Measurements from ENCODE around the gene DNAJB6. TPM values are rescaled to one million over a fixed set of nuclear protein-coding genes. Genes with fewer than 3 reads are reported as not detected.
A peak's percentile ranks its signal among the peaks of the same experiment; 100 is the strongest.

Gene DNAJB6
- polyA plus RNA-seq, 3 donors: 66.6 to 117 (median 116) TPM

DNA sequence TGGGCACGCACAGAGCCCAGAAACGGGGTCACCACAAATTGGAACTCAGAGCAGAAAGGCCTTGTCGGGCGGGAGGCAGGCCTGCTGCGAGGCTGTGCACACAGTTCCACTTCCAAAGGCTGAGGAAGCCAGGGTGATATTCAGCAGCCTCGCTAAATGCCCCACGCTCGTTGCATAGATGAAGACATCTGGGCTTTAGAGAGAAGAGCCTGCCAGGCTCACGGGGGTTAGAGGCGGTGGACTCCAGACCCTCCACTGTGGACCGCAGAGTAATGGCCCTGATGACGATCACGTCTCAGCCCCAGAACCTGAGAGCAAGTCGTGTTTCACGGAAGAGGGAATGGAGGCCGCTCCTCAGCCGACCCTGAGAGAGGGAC is 104.2 kb downstream of the DNAJB6 start:
- DNase-seq: no peak
- H3K4me3 ChIP-seq (replicated peaks in 1 of 3; ENCODE audit: low read depth in 2 of 3, low read length in 3 of 3): no peak overlapping the region
- no peaks in the 10 kb centered on the region for H3K4me1 ChIP-seq (ENCODE audit: control insufficient read depth in 1 of 2, insufficient read depth in 2 of 2, low read length in 2 of 2)
- intact Hi-C loops (cut with micrococcal nuclease): no loop called here
- H3K9ac ChIP-seq (ENCODE audit: insufficient read depth, low read length, poor library complexity, severe bottlenecking): no peak overlapping the region
- TF ChIP-seq, protein P1, sequence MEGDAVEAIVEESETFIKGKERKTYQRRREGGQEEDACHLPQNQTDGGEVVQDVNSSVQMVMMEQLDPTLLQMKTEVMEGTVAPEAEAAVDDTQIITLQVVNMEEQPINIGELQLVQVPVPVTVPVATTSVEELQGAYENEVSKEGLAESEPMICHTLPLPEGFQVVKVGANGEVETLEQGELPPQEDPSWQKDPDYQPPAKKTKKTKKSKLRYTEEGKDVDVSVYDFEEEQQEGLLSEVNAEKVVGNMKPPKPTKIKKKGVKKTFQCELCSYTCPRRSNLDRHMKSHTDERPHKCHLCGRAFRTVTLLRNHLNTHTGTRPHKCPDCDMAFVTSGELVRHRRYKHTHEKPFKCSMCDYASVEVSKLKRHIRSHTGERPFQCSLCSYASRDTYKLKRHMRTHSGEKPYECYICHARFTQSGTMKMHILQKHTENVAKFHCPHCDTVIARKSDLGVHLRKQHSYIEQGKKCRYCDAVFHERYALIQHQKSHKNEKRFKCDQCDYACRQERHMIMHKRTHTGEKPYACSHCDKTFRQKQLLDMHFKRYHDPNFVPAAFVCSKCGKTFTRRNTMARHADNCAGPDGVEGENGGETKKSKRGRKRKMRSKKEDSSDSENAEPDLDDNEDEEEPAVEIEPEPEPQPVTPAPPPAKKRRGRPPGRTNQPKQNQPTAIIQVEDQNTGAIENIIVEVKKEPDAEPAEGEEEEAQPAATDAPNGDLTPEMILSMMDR (IDR thresholded peaks at IDR 0.05): no peak
- WGBS (ENCODE audit: insufficient coverage): 91% methylated on average over 17 of the region's 17 CpGs
- Mint-ChIP-seq H3K4me1 (no peaks in the 10 kb centered on the region), H3K4me3 (no peak overlapping the region), H3K36me3 (no peaks in the 10 kb centered on the region), H3K9me3 (peaks cover 2 to 21% (median 2%) of the 10 kb centered on the region in 7 donors), H3K27me3 (ENCODE audit: low read depth in 3 of 3) (peaks cover 4 to 7% (median 5%) of the 10 kb centered on the region in 3 donors), H3K27ac (peak overlapping the region in 1 of 7 donors; percentile 61)
- H2AFZ ChIP-seq (ENCODE audit: insufficient read depth, low read depth, low read length, poor library complexity, severe bottlenecking): no peak overlapping the region
- no peaks in the 10 kb centered on the region for H4K20me1 ChIP-seq (ENCODE audit: insufficient read depth, low read length)
- peaks cover 0 to 11% of the 10 kb centered on the region in 2 donors for H3K9me3 ChIP-seq (replicated peaks in 1 of 2; ENCODE audit: control insufficient read depth in 1 of 2, insufficient read depth in 1 of 2, low read length in 2 of 2)
- no peak overlapping the region for H3K27ac ChIP-seq (ENCODE audit: low read depth in 1 of 2, low read length in 2 of 2)
- H3K36me3 ChIP-seq (replicated peaks in 1 of 2; ENCODE audit: control insufficient read depth in 1 of 2, insufficient read depth in 2 of 2, low read length in 2 of 2): no peaks in the 10 kb centered on the region
- no peak overlapping the region for H3K4me2 ChIP-seq (replicated peaks; ENCODE audit: extremely low read depth, low read length, poor library complexity, severe bottlenecking)
- H3K27me3 ChIP-seq (ENCODE audit: control insufficient read depth in 2 of 2, insufficient read depth in 2 of 2, low read length in 2 of 2): no peaks in the 10 kb centered on the region
- H3K79me2 ChIP-seq (ENCODE audit: insufficient read depth, low read length): no peaks in the 10 kb centered on the region

DNA sequence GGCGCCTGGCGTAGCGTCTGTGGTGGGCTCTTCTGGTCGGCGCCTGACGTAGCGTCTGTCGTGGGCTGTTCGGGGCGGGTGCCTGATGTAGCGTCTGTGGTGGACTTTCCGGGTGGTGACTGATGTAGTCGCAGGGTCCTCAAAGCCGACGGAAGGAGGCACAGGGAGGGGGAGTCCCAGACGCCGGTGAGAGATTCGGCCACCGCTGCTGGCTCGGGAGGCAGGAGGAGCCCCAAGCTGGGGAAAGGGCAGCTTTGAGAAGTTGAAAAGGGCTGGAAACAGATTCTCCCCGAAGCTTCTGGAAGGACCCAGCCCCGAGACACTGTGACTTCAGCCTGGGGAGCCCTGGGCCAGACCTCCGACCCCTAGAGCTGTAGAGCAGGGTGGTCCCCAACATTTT is 105.7 kb downstream of the DNAJB6 start:
- DNase-seq: no peak
- peaks cover 3 to 5% (median 4%) of the 10 kb centered on the region in 3 donors for H3K27me3 Mint-ChIP-seq (ENCODE audit: low read depth in 3 of 3)
- Histone ChIP-seq H3K4me3 (replicated peaks in 1 of 3; ENCODE audit: low read depth in 2 of 3, low read length in 3 of 3) (no peak overlapping the region), H3K4me2 (replicated peaks; ENCODE audit: extremely low read depth, low read length, poor library complexity, severe bottlenecking) (no peak overlapping the region), H4K20me1 (ENCODE audit: insufficient read depth, low read length) (no peaks in the 10 kb centered on the region), H3K27ac (ENCODE audit: low read depth in 1 of 2, low read length in 2 of 2) (no peak overlapping the region), H2AFZ (ENCODE audit: insufficient read depth, low read depth, low read length, poor library complexity, severe bottlenecking) (no peak overlapping the region), H3K27me3 (ENCODE audit: control insufficient read depth in 2 of 2, insufficient read depth in 2 of 2, low read length in 2 of 2) (no peaks in the 10 kb centered on the region), H3K9ac (ENCODE audit: insufficient read depth, low read length, poor library complexity, severe bottlenecking) (no peak overlapping the region), H3K36me3 (replicated peaks in 1 of 2; ENCODE audit: control insufficient read depth in 1 of 2, insufficient read depth in 2 of 2, low read length in 2 of 2) (no peaks in the 10 kb centered on the region), H3K79me2 (ENCODE audit: insufficient read depth, low read length) (no peaks in the 10 kb centered on the region), H3K4me1 (ENCODE audit: control insufficient read depth in 1 of 2, insufficient read depth in 2 of 2, low read length in 2 of 2) (no peaks in the 10 kb centered on the region), H3K9me3 (replicated peaks in 1 of 2; ENCODE audit: control insufficient read depth in 1 of 2, insufficient read depth in 1 of 2, low read length in 2 of 2) (peaks cover 0 to 11% of the 10 kb centered on the region in 2 donors)
- intact Hi-C loops (cut with micrococcal nuclease): no loop called here
- H3K4me1 Mint-ChIP-seq: no peaks in the 10 kb centered on the region
- no peak overlapping the region for H3K4me3 Mint-ChIP-seq
- H3K27ac Mint-ChIP-seq: no peak overlapping the region
- TF ChIP-seq, protein P1 (IDR thresholded peaks at IDR 0.05): no peak
- H3K36me3 Mint-ChIP-seq: no peaks in the 10 kb centered on the region
- WGBS (ENCODE audit: insufficient coverage): 93% methylated on average over 23 of the region's 23 CpGs
- H3K9me3 Mint-ChIP-seq: peaks cover 2 to 21% (median 2%) of the 10 kb centered on the region in 7 donors
